ENCODE data around the gene SUCLG2. TPM values are rescaled to one million over a fixed set of nuclear protein-coding genes. Genes with fewer than 3 reads are reported as not detected.
A peak's percentile ranks its signal among the peaks of the same experiment; 100 is the strongest.

Gene SUCLG2
- total RNA-seq, 2 experiments from 2014 or later, result 28.3 to 44.7 TPM

DNA sequence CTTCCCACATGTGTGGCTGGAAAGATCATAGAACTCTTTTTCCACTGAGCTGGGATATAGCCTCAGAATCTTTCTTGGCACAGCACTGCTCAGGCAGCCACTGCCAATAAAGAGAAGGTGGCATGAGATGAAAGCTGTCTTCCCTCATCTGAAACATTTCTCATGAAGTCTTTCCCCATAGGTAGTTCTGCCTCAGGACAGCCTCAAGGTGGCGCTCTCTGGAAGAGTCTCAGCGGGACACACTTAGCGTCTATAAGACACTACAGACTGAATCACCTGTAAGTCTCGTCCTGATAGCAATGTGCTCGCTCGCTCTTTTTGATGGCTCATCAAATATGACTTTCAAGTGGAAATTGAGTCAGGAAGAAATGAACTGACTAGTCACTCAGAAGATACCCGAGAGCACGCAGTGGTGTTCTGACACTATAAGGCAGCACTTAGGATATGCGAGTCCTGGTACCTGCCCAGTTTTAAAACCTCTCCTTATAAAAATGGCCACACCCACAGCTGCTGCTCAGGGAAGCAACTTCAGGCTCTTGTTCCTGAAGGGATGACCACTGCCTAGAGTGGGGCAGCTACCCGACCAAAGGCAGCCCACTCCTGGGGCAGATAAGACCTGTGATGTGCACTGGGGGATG is 269.5 kb downstream of the SUCLG2 start:
- Histone ChIP-seq H3K4me1 (ENCODE audit: insufficient read depth, low read length, poor library complexity, severe bottlenecking) (peaks cover 8% of the 10 kb centered on the region), H3K9me3 (ENCODE audit: low read length) (no peaks in the 10 kb centered on the region), H4K20me1 (ENCODE audit: insufficient read depth, low read length) (no peaks in the 10 kb centered on the region), H3K79me2 (ENCODE audit: insufficient read depth, low read depth, low read length) (no peaks in the 10 kb centered on the region), H3K4me3 (ENCODE audit: low read depth, low read length, poor library complexity, severe bottlenecking) (no peak overlapping the region), H3K9me2 (ENCODE audit: insufficient read depth, low read length) (no peaks in the 10 kb centered on the region), H3K27ac (ENCODE audit: low read depth, low read length, poor library complexity, severe bottlenecking) (no peak overlapping the region), H3K4me2 (ENCODE audit: low read length) (no peak overlapping the region), H3K36me3 (ENCODE audit: insufficient read depth, low read length) (peaks cover 6% of the 10 kb centered on the region; the same call in 1 of the 2 replicates), H2AFZ (ENCODE audit: low read length) (no peak overlapping the region)
- POLR2A ChIA-PET, result interaction anchor here (0.7 to 1.4 kb wide), 4 partner anchors 8 to 431 kb away, joined by 3 read pairs; no protein-coding TSS in a partner anchor
- CTCF ChIA-PET (ENCODE audit: unreplicated experiment), result interaction anchor here (0.9 kb wide), 1 partner anchor 406 kb away, joined by 3 read pairs; no protein-coding TSS in a partner anchor
- intact Hi-C loops (cut with micrococcal nuclease; ENCODE audit: unreplicated experiment), result loop anchor here (1.0 to 10.0 kb wide), 4 partner anchors 220 to 450 kb away; no protein-coding TSS in a partner anchor
- DNase-seq (ENCODE audit: low spot score), result peak; percentile 63
- BruUV-seq (replicated peaks), result no TSS peak
- TF ChIP-seq, protein P1, sequence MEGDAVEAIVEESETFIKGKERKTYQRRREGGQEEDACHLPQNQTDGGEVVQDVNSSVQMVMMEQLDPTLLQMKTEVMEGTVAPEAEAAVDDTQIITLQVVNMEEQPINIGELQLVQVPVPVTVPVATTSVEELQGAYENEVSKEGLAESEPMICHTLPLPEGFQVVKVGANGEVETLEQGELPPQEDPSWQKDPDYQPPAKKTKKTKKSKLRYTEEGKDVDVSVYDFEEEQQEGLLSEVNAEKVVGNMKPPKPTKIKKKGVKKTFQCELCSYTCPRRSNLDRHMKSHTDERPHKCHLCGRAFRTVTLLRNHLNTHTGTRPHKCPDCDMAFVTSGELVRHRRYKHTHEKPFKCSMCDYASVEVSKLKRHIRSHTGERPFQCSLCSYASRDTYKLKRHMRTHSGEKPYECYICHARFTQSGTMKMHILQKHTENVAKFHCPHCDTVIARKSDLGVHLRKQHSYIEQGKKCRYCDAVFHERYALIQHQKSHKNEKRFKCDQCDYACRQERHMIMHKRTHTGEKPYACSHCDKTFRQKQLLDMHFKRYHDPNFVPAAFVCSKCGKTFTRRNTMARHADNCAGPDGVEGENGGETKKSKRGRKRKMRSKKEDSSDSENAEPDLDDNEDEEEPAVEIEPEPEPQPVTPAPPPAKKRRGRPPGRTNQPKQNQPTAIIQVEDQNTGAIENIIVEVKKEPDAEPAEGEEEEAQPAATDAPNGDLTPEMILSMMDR (conservative IDR thresholded peaks at IDR 0.05; ENCODE audit: low read length), result peak; percentile 85
- TF ChIP-seq EZH2phosphoT487 (IDR thresholded peaks at IDR 0.05; ENCODE audit: borderline replicate concordance, low read depth, low read length), result no peak

DNA sequence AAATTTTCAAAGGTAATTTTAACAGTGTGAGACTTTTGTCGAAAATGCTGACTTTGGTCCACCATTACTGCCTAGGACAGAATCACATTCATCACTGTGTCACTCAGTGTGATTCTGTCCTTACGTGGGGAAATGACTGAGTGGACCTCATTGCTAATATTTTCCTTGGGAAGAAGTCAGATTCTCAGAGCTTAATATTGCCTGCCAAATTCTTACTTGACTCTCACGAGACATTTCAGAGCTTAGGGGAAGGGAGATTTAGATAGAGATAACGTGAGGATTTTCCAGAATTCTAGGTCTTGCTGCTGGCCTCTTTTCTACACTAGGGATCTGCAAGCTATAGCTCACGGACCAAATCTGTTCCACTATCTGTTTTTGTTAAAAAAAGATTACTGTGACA is 270.4 kb downstream of the SUCLG2 start:
- H3K27ac ChIP-seq (ENCODE audit: low read depth, low read length, poor library complexity, severe bottlenecking), result no peak overlapping the region
- no peak overlapping the region for H3K4me3 ChIP-seq (ENCODE audit: low read depth, low read length, poor library complexity, severe bottlenecking)
- peaks cover 6% of the 10 kb centered on the region; the same call in 1 of the 2 replicates for H3K36me3 ChIP-seq (ENCODE audit: insufficient read depth, low read length)
- POLR2A ChIA-PET, result interaction anchor here (0.6 to 1.4 kb wide), 6 partner anchors 8 to 1655 kb away, joined by 3 to 4 read pairs (median 3); no protein-coding TSS in a partner anchor
- H4K20me1 ChIP-seq (ENCODE audit: insufficient read depth, low read length), result no peaks in the 10 kb centered on the region
- H3K4me2 ChIP-seq (ENCODE audit: low read length), result no peak overlapping the region
- CTCF ChIA-PET (ENCODE audit: unreplicated experiment), result interaction anchor here (1.1 kb wide), 1 partner anchor 394 kb away, joined by 3 read pairs; no protein-coding TSS in a partner anchor
- H2AFZ ChIP-seq (ENCODE audit: low read length), result no peak overlapping the region
- H3K79me2 ChIP-seq (ENCODE audit: insufficient read depth, low read depth, low read length), result no peaks in the 10 kb centered on the region
- no peaks in the 10 kb centered on the region for H3K4me1 ChIP-seq (ENCODE audit: insufficient read depth, low read length, poor library complexity, severe bottlenecking)
- intact Hi-C loops (cut with micrococcal nuclease; ENCODE audit: unreplicated experiment), result loop anchor here (1.0 to 10.0 kb wide), 4 partner anchors 221 to 449 kb away; no protein-coding TSS in a partner anchor
- no peaks in the 10 kb centered on the region for H3K9me3 ChIP-seq (ENCODE audit: low read length)
- TF ChIP-seq EZH2phosphoT487 (IDR thresholded peaks at IDR 0.05; ENCODE audit: borderline replicate concordance, low read depth, low read length), result no peak
- TF ChIP-seq, protein P1 (conservative IDR thresholded peaks at IDR 0.05; ENCODE audit: low read length), result no peak
- H3K9me2 ChIP-seq (ENCODE audit: insufficient read depth, low read length), result no peaks in the 10 kb centered on the region
- no peak for DNase-seq (ENCODE audit: low spot score)
- BruUV-seq (replicated peaks), result no TSS peak

GRCh38 chr3:67383379-67383778 is 271.0 kb downstream of the SUCLG2 start:
- intact Hi-C loops (cut with micrococcal nuclease; ENCODE audit: unreplicated experiment), result loop anchor here (10.0 kb wide), 2 partner anchors 221 to 449 kb away; no protein-coding TSS in a partner anchor
- H4K20me1 ChIP-seq (ENCODE audit: insufficient read depth, low read length), result no peaks in the 10 kb centered on the region
- POLR2A ChIA-PET, result interaction anchor here (0.7 to 1.4 kb wide), 2 partner anchors 23 to 407 kb away, joined by 3 to 4 read pairs; no protein-coding TSS in a partner anchor

More at GRCh38 chr3:67383379-67383778, 271.0 kb downstream of the SUCLG2 start:
- CTCF ChIA-PET (ENCODE audit: unreplicated experiment), result interaction anchor here (1.1 kb wide), 1 partner anchor 394 kb away, joined by 3 read pairs; no protein-coding TSS in a partner anchor
- no peaks in the 10 kb centered on the region for H3K4me1 ChIP-seq (ENCODE audit: insufficient read depth, low read length, poor library complexity, severe bottlenecking)
- no peak overlapping the region for H3K27ac ChIP-seq (ENCODE audit: low read depth, low read length, poor library complexity, severe bottlenecking)
- TF ChIP-seq EZH2phosphoT487 (IDR thresholded peaks at IDR 0.05; ENCODE audit: borderline replicate concordance, low read depth, low read length), result no peak
- TF ChIP-seq, protein P1 (conservative IDR thresholded peaks at IDR 0.05; ENCODE audit: low read length), result no peak
- H3K9me3 ChIP-seq (ENCODE audit: low read length), result no peaks in the 10 kb centered on the region
- no peak for DNase-seq (ENCODE audit: low spot score)
- H3K4me2 ChIP-seq (ENCODE audit: low read length), result no peak overlapping the region
- H2AFZ ChIP-seq (ENCODE audit: low read length), result no peak overlapping the region
- H3K9me2 ChIP-seq (ENCODE audit: insufficient read depth, low read length), result no peaks in the 10 kb centered on the region
- no peak overlapping the region for H3K4me3 ChIP-seq (ENCODE audit: low read depth, low read length, poor library complexity, severe bottlenecking)
- H3K79me2 ChIP-seq (ENCODE audit: insufficient read depth, low read depth, low read length), result no peaks in the 10 kb centered on the region
- H3K36me3 ChIP-seq (ENCODE audit: insufficient read depth, low read length), result peaks cover 6% of the 10 kb centered on the region; the same call in 1 of the 2 replicates
- BruUV-seq (replicated peaks), result no TSS peak

Data from OCI-LY7 (cell line).